ENCODE data around the gene CCDC18.

- TF ChIP-seq POLR2A (IDR thresholded peaks at IDR 0.05): no peak
- no peak for TF ChIP-seq CTCF (IDR thresholded peaks at IDR 0.05)
- no peak for TF ChIP-seq EP300 (IDR thresholded peaks at IDR 0.05)
Measured at GRCh38 chr1:93200086-93200620, 19.6 kb downstream of the CCDC18 start.
